Measurements from ENCODE around the gene CAMTA1. TPM values are rescaled to one million over a fixed set of nuclear protein-coding genes. Genes with fewer than 3 reads are reported as not detected.

Gene CAMTA1
- total RNA-seq, 1 donor from 2014 or later = 47.9 TPM

DNA sequence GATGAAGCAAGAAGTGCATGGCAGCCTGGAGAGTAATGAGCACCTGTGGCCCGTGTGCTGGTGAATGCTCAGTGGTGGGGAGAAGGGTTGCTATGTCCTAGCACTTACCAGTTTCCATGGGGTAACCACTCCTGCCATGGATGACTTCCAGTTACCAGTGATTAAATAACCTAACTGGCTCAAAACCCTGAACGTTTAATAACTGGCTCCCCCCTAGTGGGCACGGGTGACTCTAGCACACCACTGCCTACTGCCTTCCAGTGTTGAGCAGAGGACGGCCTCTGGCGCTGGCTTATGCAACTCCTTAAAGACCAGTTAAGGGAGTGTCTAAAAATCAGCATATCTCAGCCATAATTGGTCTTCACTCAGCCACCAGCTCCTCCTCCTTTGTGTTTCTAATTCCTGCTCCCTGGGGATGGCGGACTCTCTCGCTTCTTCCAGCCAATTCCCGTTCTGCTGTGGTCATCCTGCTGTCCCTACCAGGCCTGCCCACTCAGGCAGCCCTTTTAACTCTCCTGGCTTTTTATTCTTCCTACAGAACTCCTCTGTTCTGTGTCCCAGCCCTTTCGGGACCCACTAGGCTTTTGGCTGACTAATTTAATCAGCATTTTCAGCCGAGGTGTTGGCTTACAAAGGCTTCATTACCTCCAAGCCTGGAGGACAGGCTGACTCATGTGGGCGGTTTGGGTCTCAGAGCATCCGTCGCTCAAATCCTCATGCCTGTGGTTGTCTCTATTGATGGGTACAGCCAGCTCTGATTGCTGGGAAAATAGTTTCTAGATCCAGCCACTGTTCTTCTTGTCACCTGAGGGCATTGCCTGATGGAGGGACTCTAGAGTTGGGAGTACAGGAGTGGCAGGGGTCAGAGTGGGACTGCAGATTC, 332.4 kb downstream of the CAMTA1 start:
- H3K36me3 ChIP-seq = no peaks in the 10 kb centered on the region
- DNase-seq (no peak), ATAC-seq (peak; percentile 60 to 76)
- H3K9me3 ChIP-seq = no peaks in the 10 kb centered on the region
- no peak overlapping the region for H3K27ac ChIP-seq
- no peak overlapping the region for H3K4me3 ChIP-seq
- no peaks in the 10 kb centered on the region for H3K4me1 ChIP-seq
- TF ChIP-seq, protein P1, sequence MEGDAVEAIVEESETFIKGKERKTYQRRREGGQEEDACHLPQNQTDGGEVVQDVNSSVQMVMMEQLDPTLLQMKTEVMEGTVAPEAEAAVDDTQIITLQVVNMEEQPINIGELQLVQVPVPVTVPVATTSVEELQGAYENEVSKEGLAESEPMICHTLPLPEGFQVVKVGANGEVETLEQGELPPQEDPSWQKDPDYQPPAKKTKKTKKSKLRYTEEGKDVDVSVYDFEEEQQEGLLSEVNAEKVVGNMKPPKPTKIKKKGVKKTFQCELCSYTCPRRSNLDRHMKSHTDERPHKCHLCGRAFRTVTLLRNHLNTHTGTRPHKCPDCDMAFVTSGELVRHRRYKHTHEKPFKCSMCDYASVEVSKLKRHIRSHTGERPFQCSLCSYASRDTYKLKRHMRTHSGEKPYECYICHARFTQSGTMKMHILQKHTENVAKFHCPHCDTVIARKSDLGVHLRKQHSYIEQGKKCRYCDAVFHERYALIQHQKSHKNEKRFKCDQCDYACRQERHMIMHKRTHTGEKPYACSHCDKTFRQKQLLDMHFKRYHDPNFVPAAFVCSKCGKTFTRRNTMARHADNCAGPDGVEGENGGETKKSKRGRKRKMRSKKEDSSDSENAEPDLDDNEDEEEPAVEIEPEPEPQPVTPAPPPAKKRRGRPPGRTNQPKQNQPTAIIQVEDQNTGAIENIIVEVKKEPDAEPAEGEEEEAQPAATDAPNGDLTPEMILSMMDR (IDR thresholded peaks at IDR 0.05) = no peak
- intact Hi-C loops (cut with DNase I) = no loop called here
- H3K27me3 ChIP-seq (ENCODE audit: low read depth) = no peaks in the 10 kb centered on the region

DNA sequence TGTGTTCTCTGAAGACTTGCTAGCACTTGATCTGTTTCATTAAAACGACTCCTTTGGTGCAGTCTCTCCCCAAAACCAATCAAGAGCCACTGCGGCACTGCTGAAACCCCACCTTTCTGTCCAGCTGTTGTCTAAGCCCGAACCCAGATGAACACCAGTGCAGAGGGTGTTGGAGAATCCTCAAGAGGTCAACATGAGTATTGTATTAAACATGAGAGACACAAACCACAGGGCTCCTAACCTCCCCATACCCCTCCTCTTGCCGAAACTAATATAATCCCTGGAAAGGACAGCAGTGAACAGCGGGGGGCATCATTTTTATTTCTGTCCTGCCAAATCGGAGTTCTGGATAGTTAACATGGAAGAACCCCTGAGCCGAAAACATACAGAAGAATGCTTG, 333.9 kb downstream of the CAMTA1 start:
- no peak overlapping the region for H3K27ac ChIP-seq
- intact Hi-C loops (cut with DNase I) = no loop called here
- H3K9me3 ChIP-seq = no peaks in the 10 kb centered on the region
- no peak for ATAC-seq
- H3K4me1 ChIP-seq = no peaks in the 10 kb centered on the region
- TF ChIP-seq, protein P1 (IDR thresholded peaks at IDR 0.05) = no peak
- no peaks in the 10 kb centered on the region for H3K27me3 ChIP-seq (ENCODE audit: low read depth)
- DNase-seq = no peak
- no peaks in the 10 kb centered on the region for H3K36me3 ChIP-seq
- no peak overlapping the region for H3K4me3 ChIP-seq

DNA sequence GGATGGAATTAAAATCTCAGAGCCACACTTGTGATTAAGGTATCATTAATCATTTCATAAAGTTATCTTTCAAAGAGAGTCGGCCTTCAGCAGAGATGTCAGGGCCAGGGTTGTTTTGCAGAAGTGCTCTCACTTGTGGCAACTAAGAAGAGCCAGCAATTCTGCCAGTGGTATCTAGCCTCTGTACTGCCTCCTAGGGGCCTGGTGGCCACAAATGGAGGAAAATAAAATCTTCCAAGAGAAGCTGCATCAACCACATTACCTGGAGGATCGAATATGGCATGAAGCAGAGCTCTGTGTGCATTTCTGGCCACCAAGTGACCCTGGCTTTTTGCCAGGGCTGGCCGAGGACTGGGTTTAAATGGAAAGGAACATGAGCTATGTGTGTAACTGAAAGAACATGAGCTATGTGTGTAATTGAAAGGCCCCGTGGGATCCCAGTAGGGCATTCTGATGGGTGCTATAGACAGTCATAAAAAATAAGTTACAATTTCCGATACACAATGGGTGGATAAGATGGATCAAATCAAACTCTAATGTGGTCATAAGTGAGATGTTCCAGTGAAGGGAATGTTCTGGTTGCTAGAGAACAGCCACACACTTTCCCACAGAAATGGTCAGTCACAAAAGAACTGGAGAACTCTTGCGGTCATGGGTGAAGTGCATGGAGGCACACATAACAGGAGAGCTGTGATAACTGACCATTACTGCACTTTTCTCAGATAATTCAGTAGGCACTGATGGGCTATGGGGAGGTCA, 335.8 kb downstream of the CAMTA1 start:
- H3K4me1 ChIP-seq = no peaks in the 10 kb centered on the region
- no peak overlapping the region for H3K27ac ChIP-seq
- H3K36me3 ChIP-seq = no peaks in the 10 kb centered on the region
- H3K27me3 ChIP-seq (ENCODE audit: low read depth) = no peaks in the 10 kb centered on the region
- intact Hi-C loops (cut with DNase I) = no loop called here
- H3K4me3 ChIP-seq = no peak overlapping the region
- H3K9me3 ChIP-seq = no peaks in the 10 kb centered on the region
- ATAC-seq = no peak
- TF ChIP-seq, protein P1 (IDR thresholded peaks at IDR 0.05) = no peak
- DNase-seq = no peak

DNA sequence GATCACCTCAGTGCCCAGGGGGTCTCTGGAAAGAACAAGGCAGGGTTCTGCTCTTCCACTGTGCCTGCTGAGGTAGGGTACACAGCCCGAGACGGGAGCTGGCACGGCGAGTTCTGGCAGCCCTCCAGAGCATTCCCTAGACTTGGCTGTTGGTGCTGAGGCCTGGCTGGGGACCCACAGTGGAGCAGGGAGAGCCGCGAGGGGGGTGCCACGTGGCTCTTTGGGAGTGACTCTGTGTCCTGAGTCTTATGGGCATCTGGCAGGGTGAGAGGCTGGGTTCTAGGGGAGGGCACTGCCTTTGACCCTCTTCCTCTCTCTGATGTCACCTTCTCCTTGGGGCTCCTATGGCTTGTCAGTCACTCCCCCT, 336.4 kb downstream of the CAMTA1 start:
- Histone ChIP-seq H3K27ac (no peak overlapping the region), H3K27me3 (ENCODE audit: low read depth) (no peaks in the 10 kb centered on the region), H3K4me1 (no peaks in the 10 kb centered on the region), H3K9me3 (no peaks in the 10 kb centered on the region), H3K4me3 (no peak overlapping the region), H3K36me3 (no peaks in the 10 kb centered on the region)
- intact Hi-C loops (cut with DNase I) = no loop called here
- TF ChIP-seq, protein P1 (IDR thresholded peaks at IDR 0.05) = no peak
- no peak for DNase-seq
- no peak for ATAC-seq

DNA sequence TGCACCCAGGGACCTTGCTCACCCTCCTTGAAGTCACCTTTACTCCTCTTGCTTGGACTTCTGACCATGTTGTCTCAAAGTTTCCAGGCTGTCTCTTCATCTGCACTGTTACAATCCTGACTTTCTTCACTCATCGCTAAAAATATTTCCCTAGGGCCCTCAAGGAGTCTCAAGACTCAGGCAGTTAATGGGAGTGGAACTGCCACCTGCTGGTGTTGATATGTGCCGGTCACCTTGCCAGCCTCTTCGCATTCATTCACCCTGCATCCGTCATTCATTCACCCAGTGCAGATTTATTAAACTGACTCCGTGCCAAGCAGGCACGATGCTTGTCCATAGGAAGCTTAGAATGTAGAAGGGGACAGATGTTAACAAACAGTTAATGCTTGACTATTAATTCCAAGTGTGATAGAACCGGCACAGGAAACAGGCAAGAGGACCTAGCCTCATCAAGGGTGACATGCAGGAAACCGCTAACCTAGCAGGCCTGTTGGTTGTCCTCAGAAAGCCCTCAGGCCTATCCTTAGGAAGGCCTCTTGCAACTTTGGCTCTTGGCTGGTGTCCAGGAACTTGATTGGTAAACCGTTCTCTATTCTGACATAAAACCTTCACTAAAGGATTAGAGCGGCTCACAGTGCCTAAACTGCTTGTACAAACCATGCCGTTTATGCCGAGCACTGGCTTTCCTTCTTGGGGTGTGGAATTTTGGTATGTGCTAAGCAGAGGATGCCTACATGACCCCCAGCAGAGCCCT, 342.2 kb downstream of the CAMTA1 start:
- Histone ChIP-seq H3K4me1 (no peaks in the 10 kb centered on the region), H3K27me3 (ENCODE audit: low read depth) (no peaks in the 10 kb centered on the region), H3K4me3 (no peak overlapping the region), H3K36me3 (no peaks in the 10 kb centered on the region), H3K9me3 (no peaks in the 10 kb centered on the region), H3K27ac (no peak overlapping the region)
- TF ChIP-seq, protein P1 (IDR thresholded peaks at IDR 0.05) = no peak
- ATAC-seq = no peak
- DNase-seq = no peak
- intact Hi-C loops (cut with DNase I) = no loop called here

Data from lower lobe of right lung (tissue), 2 donors.